Karpas-422 (cell line): ENCODE data around the gene CHAT. TPM values are rescaled to one million over a fixed set of nuclear protein-coding genes. Genes with fewer than 3 reads are reported as not detected.

ENCODE experiments used
- DNase-seq: peaks from one replicate; pipeline ENCODE4 v3.0.0-alpha.2; 2015
- H2AFZ ChIP-seq: fragments of 200-600 bp; sonication (generic); 2 replicates; pipeline ENCODE4 v1.6.1; 2014; ENCODE audit warnings: antibody characterized with exemption, low read length, mixed read lengths
- H3K27ac ChIP-seq: fragments of 200-600 bp; sonication (generic); 2 replicates; pipeline ENCODE4 v1.5.1; 2014; ENCODE audit warnings: mild to moderate bottlenecking, low read length, moderate library complexity
- H3K27me3 ChIP-seq: fragments of 200-600 bp; sonication (generic); 2 replicates; pipeline ENCODE4 v1.6.1; 2014; ENCODE audit warnings: low read length, mixed read lengths
- H3K36me3 ChIP-seq: fragments of 200-600 bp; sonication (generic); 2 replicates; pipeline ENCODE4 v1.6.1; 2014; ENCODE audit warnings: low read length, mixed read lengths; ENCODE audit not compliant: insufficient read depth
- H3K4me1 ChIP-seq: fragments of 200-600 bp; sonication (generic); 2 replicates; pipeline ENCODE4 v1.6.1; 2014; ENCODE audit warnings: mild to moderate bottlenecking, low read length, mixed read lengths
- H3K4me2 ChIP-seq: fragments of 200-600 bp; sonication (generic); 2 replicates; pipeline ENCODE4 v1.6.1; 2014; ENCODE audit warnings: low read length, low read depth, mild to moderate bottlenecking; ENCODE audit not compliant: poor library complexity, severe bottlenecking
- H3K4me3 ChIP-seq: fragments of 200-600 bp; sonication (generic); 2 replicates; pipeline ENCODE4 v1.5.1; 2014; ENCODE audit warnings: mild to moderate bottlenecking, antibody characterized with exemption, low read length, mixed read lengths
- H3K79me2 ChIP-seq: fragments of 200-600 bp; sonication (generic); 2 replicates; pipeline ENCODE4 v1.6.1; 2014; ENCODE audit warnings: mild to moderate bottlenecking, low read length, mixed read lengths
- H3K9ac ChIP-seq: fragments of 200-600 bp; sonication (generic); 2 replicates; pipeline ENCODE4 v1.6.0; 2014; ENCODE audit warnings: low read length
- H3K9me2 ChIP-seq: fragments of 200-600 bp; sonication (generic), shearing (Covaris generic); replicated peaks from 2 replicates; pipeline ENCODE4 v1.6.0; 2014; ENCODE audit warnings: mild to moderate bottlenecking, low read length, moderate library complexity; ENCODE audit not compliant: insufficient read depth
- H3K9me3 ChIP-seq: fragments of 300-700, 200-600 bp; sonication (generic); 2 replicates; pipeline ENCODE4 v1.6.1; 2014; ENCODE audit warnings: low read length, mixed read lengths
- H4K20me1 ChIP-seq: fragments of 200-600 bp; sonication (generic); 2 replicates; pipeline ENCODE4 v1.6.1; 2014; ENCODE audit warnings: mild to moderate bottlenecking, antibody characterized with exemption, low read length, low read depth; ENCODE audit not compliant: insufficient read depth
- total RNA-seq: library from RNA; depleted of rRNA; stranded (reverse); fragments of >200 nt; shearing (Covaris generic); gene quantifications from 2 replicates; pipeline ENCODE4 v1.2.3, GENCODE V29; 2014; ENCODE audit warnings: low replicate concordance

CHAT gene
- total RNA-seq, 1 experiment from 2014 or later = not detected

DNA sequence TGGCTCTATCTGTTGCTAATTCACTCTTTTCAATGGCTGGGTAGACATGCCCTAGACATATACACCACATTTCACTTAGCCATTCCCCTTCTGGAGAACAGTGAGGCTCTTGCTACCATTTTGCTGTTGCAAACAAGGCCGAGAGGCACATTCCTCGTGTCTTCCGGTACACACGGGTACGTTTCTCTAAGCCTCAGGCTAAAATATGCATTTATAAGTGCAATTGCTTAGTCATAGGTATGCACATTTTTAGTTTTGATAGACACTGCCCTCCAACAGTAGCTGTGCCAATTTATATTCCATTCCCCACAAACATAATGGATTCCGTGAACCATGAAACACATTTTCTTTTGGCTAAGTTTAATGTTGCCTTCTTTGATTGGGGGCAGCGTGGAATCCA lies 13.2 kb downstream of the CHAT start:
- DNase-seq = no peak
- H3K9me3 ChIP-seq = no peaks in the 10 kb centered on the region
- H3K36me3 ChIP-seq = no peaks in the 10 kb centered on the region

DNA sequence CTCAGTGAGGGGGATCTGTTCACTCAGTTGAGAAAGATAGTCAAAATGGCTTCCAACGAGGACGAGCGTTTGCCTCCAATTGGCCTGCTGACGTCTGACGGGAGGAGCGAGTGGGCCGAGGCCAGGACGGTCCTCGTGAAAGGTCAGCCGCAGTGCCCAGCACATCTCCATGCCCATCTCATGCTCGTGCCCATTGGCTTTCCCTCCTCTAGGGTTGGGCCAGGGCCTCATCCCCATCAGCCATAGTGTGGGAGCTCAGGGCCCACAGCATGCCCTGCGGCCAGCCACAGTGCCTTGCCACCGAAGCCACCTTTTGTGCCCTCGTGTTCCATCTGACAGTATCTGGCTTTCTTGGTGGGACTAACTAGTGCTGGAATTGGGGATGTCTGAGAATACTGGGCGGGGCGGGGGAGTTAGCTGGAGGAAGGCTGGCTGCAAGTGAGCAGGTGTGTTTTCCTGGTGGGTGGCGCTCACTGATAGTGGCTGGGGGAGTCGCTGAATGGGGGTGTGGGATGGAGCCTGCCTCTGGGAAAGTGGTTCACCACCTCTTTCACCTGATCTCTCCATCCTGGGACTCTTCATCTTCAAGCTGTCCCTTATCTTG lies 13.9 kb downstream of the CHAT start:
- Histone ChIP-seq H3K27me3 (no peaks in the 10 kb centered on the region), H3K4me3 (no peak overlapping the region), H2AFZ (no peak overlapping the region), H3K9me3 (no peaks in the 10 kb centered on the region), H3K4me2 (no peak overlapping the region), H3K36me3 (no peaks in the 10 kb centered on the region), H4K20me1 (no peaks in the 10 kb centered on the region), H3K9me2 (no peaks in the 10 kb centered on the region), H3K79me2 (no peaks in the 10 kb centered on the region), H3K27ac (no peak overlapping the region), H3K4me1 (no peaks in the 10 kb centered on the region), H3K9ac (no peak overlapping the region)
- DNase-seq = no peak

More for the DNA sequence above, 13.2 kb downstream of the CHAT start:
- no peak overlapping the region for H3K4me3 ChIP-seq
- no peaks in the 10 kb centered on the region for H3K27me3 ChIP-seq
- no peak overlapping the region for H3K9ac ChIP-seq
- no peak overlapping the region for H2AFZ ChIP-seq
- H3K4me1 ChIP-seq = no peaks in the 10 kb centered on the region
- H3K9me2 ChIP-seq = no peaks in the 10 kb centered on the region
- no peaks in the 10 kb centered on the region for H3K79me2 ChIP-seq
- H3K27ac ChIP-seq = no peak overlapping the region
- no peaks in the 10 kb centered on the region for H4K20me1 ChIP-seq
- H3K4me2 ChIP-seq = no peak overlapping the region

DNA sequence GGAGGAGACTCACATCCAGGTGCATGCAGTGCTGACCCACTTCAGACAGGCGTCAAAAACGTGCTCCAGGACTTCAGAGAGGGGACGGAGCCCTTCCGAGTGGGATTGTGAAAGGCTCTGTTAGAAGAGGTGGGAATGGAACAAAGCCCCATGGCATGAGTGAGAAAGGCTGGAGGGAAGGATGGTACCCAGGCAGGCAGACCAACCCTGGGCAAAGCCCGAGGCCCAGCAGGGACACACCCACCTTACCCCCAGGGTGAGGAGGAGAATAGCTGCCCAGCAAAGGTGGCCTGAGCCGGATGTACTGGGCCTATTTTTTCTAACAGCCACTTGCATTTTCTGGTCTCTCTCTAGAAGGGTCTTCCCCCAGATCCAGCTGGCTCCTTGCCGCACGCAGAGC lies 14.8 kb downstream of the CHAT start:
- Histone ChIP-seq H3K4me1 (no peaks in the 10 kb centered on the region), H3K4me2 (no peak overlapping the region), H3K9ac (no peak overlapping the region), H3K9me3 (no peaks in the 10 kb centered on the region), H4K20me1 (no peaks in the 10 kb centered on the region), H2AFZ (no peak overlapping the region), H3K27ac (no peak overlapping the region), H3K36me3 (no peaks in the 10 kb centered on the region), H3K27me3 (no peaks in the 10 kb centered on the region), H3K79me2 (no peaks in the 10 kb centered on the region), H3K4me3 (no peak overlapping the region), H3K9me2 (no peaks in the 10 kb centered on the region)
- no peak for DNase-seq

GRCh38 chr10:49629431-49629881 lies 15.6 kb downstream of the CHAT start:
- no peak overlapping the region for H3K9ac ChIP-seq
- H3K9me2 ChIP-seq = no peaks in the 10 kb centered on the region
- no peaks in the 10 kb centered on the region for H3K27me3 ChIP-seq
- no peak overlapping the region for H3K4me2 ChIP-seq
- no peaks in the 10 kb centered on the region for H3K4me1 ChIP-seq
- no peaks in the 10 kb centered on the region for H3K9me3 ChIP-seq
- H3K4me3 ChIP-seq = no peak overlapping the region
- no peaks in the 10 kb centered on the region for H4K20me1 ChIP-seq
- H3K79me2 ChIP-seq = no peaks in the 10 kb centered on the region
- no peak overlapping the region for H3K27ac ChIP-seq
- no peak for DNase-seq
- H3K36me3 ChIP-seq = no peaks in the 10 kb centered on the region
- H2AFZ ChIP-seq = no peak overlapping the region

DNA sequence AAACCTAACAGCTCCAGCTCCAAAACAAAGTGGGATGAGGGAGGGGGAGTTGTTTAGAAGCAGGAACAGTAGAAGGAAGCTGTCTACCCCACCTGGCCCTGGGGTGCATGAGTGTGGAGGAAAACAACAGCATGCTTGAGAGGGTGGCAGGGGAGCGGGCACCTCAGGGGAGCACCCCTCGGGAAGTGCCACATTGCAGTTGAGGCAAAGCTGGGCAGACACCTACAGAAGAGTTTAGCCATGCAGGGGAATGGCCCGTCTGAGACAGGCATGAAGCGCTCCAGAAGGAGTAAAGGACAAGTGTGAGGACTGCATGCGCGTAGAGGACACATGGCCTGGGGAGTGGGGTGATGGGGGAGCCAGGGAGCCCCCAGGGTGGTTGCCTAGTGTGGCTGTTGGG lies 18.1 kb downstream of the CHAT start:
- H3K9ac ChIP-seq = no peak overlapping the region
- H3K27me3 ChIP-seq = no peaks in the 10 kb centered on the region
- no peaks in the 10 kb centered on the region for H3K36me3 ChIP-seq
- no peak overlapping the region for H2AFZ ChIP-seq
- no peak overlapping the region for H3K4me3 ChIP-seq
- H3K4me1 ChIP-seq = no peaks in the 10 kb centered on the region
- no peak overlapping the region for H3K27ac ChIP-seq
- no peaks in the 10 kb centered on the region for H3K79me2 ChIP-seq
- H3K9me2 ChIP-seq = no peaks in the 10 kb centered on the region
- H3K9me3 ChIP-seq = no peaks in the 10 kb centered on the region
- DNase-seq = no peak
- H3K4me2 ChIP-seq = no peak overlapping the region
- H4K20me1 ChIP-seq = no peaks in the 10 kb centered on the region

DNA sequence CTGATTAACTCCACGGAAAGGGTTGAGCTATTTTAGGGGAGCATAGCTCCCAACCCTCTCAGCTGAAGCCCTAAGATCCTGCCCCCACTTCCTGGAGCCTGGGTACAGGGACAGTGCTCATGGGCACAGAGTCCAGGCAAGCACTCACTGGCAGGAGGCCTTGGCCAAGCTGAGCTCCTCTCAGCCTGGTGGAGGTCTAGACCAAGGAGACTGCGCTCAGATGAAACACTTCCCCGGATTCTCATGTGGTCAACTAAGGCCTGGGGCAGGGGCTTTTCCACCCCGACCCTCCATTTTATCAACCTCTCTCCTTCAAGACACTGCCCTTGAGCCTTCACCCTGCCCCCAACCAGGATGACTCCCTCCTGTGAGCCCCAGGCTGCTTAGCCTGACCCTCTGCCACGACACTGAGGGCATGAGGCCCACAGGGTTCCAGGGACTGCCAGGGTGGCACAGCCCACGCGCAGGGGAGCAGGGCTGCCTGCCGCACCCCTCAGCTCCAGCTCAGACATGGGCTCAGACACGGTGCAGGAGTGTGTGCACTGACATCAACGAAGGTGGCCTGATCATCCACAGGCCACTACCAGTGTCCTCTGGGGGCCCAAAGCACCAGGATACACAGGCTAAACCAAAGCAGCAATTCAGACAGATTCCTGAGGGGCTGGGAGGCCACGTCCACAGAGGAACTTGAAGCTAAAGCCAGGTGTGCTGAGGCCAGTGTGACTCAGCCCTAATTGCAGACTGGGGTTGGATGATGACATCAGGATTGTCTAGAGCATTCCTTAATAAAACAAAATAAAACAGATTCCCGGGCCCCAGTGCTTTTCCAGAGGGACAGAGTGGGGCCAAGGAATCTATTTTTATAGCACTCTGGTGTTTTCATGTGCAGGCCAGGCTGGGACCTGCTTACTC lies 18.8 kb downstream of the CHAT start:
- no peak for DNase-seq
- H3K9ac ChIP-seq = no peak overlapping the region
- no peaks in the 10 kb centered on the region for H3K9me2 ChIP-seq
- no peak overlapping the region for H3K4me2 ChIP-seq
- H3K27ac ChIP-seq = no peak overlapping the region
- H2AFZ ChIP-seq = no peak overlapping the region
- H3K36me3 ChIP-seq = no peaks in the 10 kb centered on the region
- no peaks in the 10 kb centered on the region for H3K79me2 ChIP-seq
- H3K4me1 ChIP-seq = no peaks in the 10 kb centered on the region
- no peaks in the 10 kb centered on the region for H3K9me3 ChIP-seq
- H4K20me1 ChIP-seq = no peaks in the 10 kb centered on the region
- no peak overlapping the region for H3K4me3 ChIP-seq
- no peaks in the 10 kb centered on the region for H3K27me3 ChIP-seq

DNA sequence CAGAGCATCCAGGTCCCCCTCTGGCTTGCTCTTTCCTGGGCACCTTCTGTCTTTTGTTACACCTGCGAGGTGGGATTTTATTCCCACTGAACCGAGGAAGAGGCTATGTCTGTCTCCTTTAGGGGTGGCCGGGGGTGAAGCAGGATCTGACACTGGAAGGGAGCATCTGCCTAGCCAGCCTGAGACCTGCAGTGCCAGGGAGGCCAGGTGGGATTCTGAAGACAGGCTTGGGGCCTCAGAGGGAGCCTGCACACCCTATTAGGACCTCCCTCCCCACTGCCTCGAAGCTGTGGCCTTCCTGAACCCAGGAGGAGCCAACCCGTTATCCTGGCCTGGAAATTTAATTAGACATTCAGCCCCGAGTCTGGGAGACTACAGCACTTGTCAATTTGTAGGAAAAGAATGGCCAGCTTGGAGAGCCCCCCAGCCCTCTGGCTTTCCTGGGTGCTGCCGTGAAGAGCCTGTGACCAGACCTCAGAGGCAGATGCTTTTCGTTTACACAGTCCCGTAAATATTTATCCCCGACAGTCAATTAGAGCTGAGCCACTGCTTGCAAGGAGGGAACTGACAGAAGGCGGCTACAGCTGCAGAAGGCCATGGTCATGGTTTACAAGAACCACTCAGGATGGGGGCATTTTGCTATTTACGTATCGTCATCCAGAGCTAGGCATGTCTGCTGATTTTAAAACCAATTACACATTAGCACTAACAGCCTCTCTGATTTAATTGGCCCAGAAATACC lies 19.7 kb downstream of the CHAT start:
- Histone ChIP-seq H3K36me3 (no peaks in the 10 kb centered on the region), H3K27me3 (no peaks in the 10 kb centered on the region), H2AFZ (no peak overlapping the region), H3K9me2 (no peaks in the 10 kb centered on the region), H3K4me1 (no peaks in the 10 kb centered on the region), H3K27ac (no peak overlapping the region), H3K4me2 (no peak overlapping the region), H3K9me3 (no peaks in the 10 kb centered on the region), H3K79me2 (no peaks in the 10 kb centered on the region), H4K20me1 (no peaks in the 10 kb centered on the region), H3K4me3 (no peak overlapping the region), H3K9ac (no peak overlapping the region)
- no peak for DNase-seq

DNA sequence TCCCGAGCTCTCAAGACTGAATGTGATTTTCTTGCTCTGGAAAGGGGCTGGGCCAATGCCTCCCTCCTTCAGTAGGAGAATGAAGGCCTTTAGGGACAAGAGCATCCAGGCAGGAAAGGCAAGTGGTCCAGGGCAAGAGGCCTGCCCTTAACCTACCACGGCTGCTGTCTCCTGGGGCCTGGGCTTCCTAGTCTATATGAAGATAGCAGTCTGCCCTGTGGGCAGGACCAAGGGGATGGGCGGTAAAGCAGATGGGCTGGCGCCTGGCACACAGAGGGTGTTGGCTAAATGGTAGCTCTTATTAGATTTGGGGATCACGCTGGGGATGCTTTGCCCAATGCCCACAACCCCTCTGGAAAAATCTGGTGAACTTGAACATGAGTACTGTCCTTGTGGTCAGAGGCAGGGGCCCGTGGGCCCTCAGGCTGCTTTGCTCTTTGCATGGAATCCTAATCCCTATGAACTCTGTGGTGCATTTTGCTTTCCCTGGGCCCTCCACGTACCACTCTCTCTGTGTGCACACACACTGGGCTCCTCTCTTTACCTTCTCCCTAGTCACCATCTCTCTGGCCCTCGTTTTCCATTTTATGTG lies 20.3 kb downstream of the CHAT start:
- H4K20me1 ChIP-seq = no peaks in the 10 kb centered on the region
- no peak overlapping the region for H3K27ac ChIP-seq
- H3K36me3 ChIP-seq = no peaks in the 10 kb centered on the region
- H3K4me3 ChIP-seq = no peak overlapping the region
- no peak overlapping the region for H2AFZ ChIP-seq
- H3K27me3 ChIP-seq = no peaks in the 10 kb centered on the region
- DNase-seq = no peak
- H3K9me2 ChIP-seq = no peaks in the 10 kb centered on the region
- H3K79me2 ChIP-seq = no peaks in the 10 kb centered on the region
- H3K9me3 ChIP-seq = no peaks in the 10 kb centered on the region
- H3K4me2 ChIP-seq = no peak overlapping the region
- no peaks in the 10 kb centered on the region for H3K4me1 ChIP-seq
- no peak overlapping the region for H3K9ac ChIP-seq
